Inferior parietal cortex (tissue), 1 donor: ENCODE data around the gene IFNG-AS1.

Experiments
- DNase-seq: peaks from one replicate; pipeline ENCODE4 v3.0.0-alpha.2; 2016; ENCODE audit errors: extremely low spot score

IFNG-AS1 gene

DNA sequence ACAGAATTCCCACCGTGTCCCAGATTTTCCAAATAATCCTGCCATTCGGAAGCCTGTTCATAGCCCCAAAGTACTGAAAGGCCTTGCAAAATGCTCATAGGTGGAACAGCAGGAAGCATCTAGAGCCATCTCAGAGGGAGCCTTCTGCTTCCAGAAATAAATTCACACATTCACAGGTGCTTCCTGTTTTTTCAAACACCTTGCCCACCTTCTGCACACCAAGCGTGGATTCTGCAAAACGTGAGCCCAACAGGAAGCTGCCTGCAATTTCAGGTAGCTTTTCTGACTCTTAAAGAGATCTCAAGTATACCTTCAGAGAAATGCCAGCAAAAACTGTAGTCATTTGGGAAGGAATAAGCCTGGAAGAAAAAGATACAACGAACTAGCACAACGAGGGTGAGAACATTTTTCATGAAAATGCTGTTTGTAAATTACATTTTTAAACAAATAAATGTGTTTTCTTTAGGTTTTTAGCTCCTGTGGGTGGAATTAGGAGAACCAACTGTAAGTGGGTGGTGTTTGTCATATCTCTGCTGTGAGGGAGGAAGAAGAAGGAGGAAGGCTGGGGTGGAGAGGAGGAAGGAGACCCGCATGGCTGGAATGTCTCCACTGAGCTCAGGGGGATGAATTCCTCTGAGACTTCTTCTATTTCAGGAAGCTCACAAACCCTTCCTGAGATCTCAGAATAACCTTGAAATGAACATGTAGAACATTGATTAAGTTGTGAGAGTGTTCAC is at the start of gene IFNG-AS1:
IFNG-AS1 (plus strand) TSS at position 264 of the 737 bp plus-strand sequence.
- no peak for DNase-seq

- no peak for DNase-seq
These were observed 49.6 kb upstream of the IFNG-AS1 start for GRCh38 chr12:67939611-67940010.

DNA sequence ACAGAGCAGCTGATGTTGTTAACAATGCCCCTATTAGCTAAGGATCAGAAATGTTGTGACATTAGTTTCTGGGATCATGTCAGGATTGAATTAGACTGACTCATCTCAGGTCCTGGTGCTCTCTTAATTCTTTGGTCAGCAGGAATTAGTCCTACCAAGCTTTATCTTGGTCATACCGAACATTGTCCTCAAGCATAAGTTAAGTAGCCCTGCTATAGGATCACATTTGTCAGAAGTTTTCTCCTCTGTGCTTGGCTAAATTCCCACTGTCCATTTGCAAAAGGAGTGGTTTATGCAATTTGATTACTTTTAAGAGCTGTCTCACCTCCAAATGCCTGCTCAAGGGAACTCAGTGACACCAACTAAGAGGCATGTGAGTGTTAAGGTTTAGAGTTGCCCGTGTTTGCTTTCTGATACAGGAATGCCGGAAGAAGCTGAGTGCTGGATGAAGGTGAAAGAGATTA is 48.4 kb upstream of the IFNG-AS1 start:
- DNase-seq = no peak

DNA sequence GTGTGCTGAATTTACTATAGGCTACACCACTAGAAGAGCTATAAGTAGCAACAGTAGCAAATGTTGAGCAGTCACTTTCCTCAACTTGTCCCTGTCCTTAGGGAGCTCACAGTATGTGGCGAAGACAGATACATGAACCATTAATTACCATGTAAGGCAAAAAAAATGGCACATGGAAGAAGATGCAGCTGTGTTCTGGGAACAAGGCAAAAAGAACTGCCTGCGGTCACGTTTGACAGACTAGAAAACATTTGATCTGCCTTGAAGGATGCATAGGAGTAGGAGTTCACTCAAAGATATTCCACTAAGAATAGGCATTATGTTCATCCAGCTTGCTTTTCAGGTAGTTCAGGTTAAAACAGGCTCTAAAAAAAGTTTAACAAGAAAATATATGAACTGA is 46.5 kb upstream of the IFNG-AS1 start:
- DNase-seq = no peak

GRCh38 chr12:67943141-67943892 is 45.9 kb upstream of the IFNG-AS1 start:
- DNase-seq = peak; percentile 94

DNA sequence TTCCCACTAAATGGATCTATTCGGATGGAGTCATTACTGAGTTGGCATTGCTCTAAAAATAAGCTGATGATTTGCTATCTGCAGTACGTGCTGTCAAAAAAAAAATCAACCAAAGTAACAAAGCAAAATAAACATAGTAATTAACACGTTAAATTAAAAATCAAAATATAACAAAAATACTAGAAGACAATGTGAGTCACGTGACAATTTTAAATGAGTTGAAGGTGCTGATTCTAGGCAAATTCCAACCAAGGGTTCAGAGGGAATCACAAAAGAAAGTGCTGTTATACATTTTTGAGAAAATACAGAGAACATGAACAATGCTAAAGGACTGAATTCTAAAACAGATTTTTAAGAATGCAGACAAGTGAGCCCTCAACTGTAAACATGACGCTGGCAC is 45.2 kb upstream of the IFNG-AS1 start:
- no peak for DNase-seq

- no peak for DNase-seq
These were observed 36.5 kb upstream of the IFNG-AS1 start for GRCh38 chr12:67952787-67953186.

DNA sequence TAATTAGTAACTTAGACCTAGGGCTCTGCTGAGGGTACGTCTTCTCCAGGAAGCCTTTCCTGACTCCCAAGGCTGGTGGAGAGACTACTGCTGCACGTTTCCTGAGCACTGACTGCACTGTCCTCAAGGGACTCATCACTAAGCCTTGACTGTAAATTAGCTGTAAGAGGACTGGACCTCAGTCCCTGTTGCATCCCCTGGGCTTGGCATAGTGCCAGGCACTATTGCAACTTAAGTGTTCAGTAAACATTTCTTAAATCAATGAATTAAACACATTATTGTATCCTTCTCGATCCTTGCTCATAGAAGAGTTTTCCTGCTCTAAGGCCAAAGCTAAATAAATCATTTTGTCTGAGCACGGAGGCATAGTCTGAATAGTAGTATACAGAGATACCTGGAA is 31.9 kb upstream of the IFNG-AS1 start:
- DNase-seq = no peak

GRCh38 chr12:67958187-67958586 is 31.1 kb upstream of the IFNG-AS1 start:
- no peak for DNase-seq

- DNase-seq = no peak
These were observed 24.8 kb upstream of the IFNG-AS1 start for GRCh38 chr12:67964456-67964855.

- no peak for DNase-seq
These were observed 22.7 kb upstream of the IFNG-AS1 start for GRCh38 chr12:67966560-67966959.

GRCh38 chr12:67968321-67968720 is 20.9 kb upstream of the IFNG-AS1 start:
- no peak for DNase-seq

- DNase-seq = no peak
These were observed 20.5 kb upstream of the IFNG-AS1 start for GRCh38 chr12:67968725-67969124.

DNA sequence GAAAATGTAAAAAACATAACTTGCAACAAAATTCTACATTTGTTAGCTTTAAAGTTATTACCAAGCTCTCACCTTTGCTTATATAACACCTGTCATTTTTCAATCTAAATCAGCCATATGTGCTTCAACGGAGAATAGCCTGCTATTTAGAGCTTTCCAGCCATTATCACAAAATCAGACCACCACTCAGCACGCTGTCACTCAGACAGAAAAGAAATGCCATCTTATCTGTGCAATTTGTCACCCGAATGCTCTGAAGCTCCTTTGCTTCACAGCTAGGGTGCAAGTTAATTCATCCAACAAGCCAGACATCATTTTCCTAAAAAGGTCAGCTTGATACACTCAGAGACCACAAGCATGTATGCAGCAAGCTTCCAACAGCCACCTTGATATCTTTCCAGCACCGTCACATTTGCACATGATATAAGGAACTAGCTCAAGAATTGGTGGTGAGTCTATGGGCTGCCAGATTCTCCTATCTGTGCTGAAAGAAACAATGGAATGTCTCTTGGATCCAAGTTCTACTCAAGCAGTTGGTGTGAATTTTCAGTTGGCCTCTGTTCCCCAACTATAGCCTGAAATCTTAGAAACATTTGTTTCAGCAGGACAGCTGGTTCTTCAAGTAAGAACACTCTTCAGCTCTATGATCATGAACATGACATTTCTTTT is 20.0 kb upstream of the IFNG-AS1 start:
- DNase-seq = no peak

GRCh38 chr12:67977668-67978067 is 11.6 kb upstream of the IFNG-AS1 start:
- no peak for DNase-seq

- no peak for DNase-seq
These were observed 8.9 kb upstream of the IFNG-AS1 start for GRCh38 chr12:67980391-67980790.

- DNase-seq = no peak
These were observed 7.7 kb upstream of the IFNG-AS1 start for GRCh38 chr12:67981287-67982162.

DNA sequence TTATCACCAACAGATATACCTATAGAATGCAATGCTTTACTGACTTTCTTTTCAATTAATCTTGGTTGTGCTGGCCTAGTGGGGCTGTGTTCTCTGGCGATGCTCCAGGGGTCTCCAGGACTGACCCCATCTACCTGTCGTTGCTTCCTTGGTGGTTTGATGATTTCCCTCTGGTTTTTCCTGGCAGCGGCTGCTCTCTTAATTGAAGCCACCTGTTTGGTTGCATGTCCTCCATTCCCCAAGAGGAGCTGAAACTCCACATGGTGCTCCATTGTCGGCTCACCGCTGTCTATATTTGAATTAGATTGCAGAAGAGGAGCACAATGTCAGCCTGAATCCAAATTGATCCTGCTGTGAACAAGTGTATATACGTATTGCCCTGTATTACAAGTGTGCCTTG is 7.1 kb upstream of the IFNG-AS1 start:
- no peak for DNase-seq

- DNase-seq = no peak
These were observed 2.6 kb upstream of the IFNG-AS1 start for GRCh38 chr12:67986632-67987031.

GRCh38 chr12:67988601-67989021 is 636 bp upstream of the IFNG-AS1 start:
- no peak for DNase-seq

DNA sequence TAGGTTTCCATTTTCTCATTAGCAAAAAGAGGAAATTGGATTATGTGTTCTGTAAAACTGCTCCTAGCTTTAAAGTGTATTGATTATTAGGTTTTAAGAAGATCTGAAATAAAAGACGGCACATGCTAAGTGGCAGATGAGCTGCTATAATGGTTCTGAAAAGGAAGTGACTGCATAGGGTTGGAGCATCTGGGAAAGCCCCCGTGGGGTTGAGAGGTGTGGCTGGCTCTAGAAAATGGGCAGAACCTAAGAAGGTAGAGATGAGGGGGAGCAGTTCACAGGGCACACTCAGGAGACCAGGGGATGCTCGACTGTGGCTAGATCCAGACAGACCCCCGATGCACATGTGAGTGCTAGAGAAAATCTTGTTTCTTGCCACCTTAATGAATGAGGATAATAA is 1.9 kb downstream of the IFNG-AS1 start:
- no peak for DNase-seq

DNA sequence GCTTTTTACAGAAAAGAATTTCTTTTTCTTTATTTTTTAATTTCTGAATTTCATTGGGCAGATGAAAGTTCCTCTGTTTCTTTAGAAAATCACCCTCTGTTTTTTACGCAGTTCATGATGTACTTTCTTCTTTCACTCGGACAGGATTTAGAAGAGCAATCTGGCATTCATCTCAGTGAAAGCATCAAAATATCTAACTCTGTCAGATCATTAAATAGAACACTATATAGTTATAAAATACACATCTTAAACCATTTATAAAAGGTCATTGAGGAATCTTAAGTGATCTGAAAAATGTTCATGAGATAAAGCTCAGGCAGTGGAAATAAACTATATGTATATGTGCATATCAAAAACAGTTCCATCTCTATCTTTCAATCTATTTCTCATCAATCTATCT is 3.9 kb downstream of the IFNG-AS1 start:
- no peak for DNase-seq
